CD4-positive, alpha-beta memory T cell (primary cell): ENCODE measurements around the gene DGKD. TPM values are rescaled to one million over a fixed set of nuclear protein-coding genes. Genes with fewer than 3 reads are reported as not detected.

Experiments
- CTCF ChIA-PET: fragments of 350-600 bp; sonication (Branson Sonifier 250); formaldehyde crosslinking; loops from one replicate; lab custom pipeline; 2021; ENCODE audit warnings: inconsistent platforms; ENCODE audit not compliant: partially characterized antibody; lab: Charles Lee
- POLR2A ChIA-PET: fragments of 350-600 bp; sonication (Branson Sonifier 250); formaldehyde crosslinking; loops from one replicate; lab custom pipeline; 2021; ENCODE audit not compliant: partially characterized antibody; lab: Charles Lee
- DNase-seq, 5 donors: peaks; one replicate each; pipeline versions ENCODE4 v3.0.0 to v3.0.0-alpha.2; 2020 to 2022; ENCODE audit warnings: mixed read lengths in 1 of 5
- H3K27ac ChIP-seq: one replicate; pipeline ENCODE4 v1.7.0; 2013; ENCODE audit warnings: low read depth, low read length
- H3K27me3 ChIP-seq: 2 replicates; pipeline ENCODE4 v1.7.0; 2013; ENCODE audit warnings: mild to moderate bottlenecking, low read length, moderate library complexity; ENCODE audit not compliant: insufficient read depth
- H3K36me3 ChIP-seq: 2 replicates; pipeline ENCODE4 v1.7.0; 2013; ENCODE audit warnings: mild to moderate bottlenecking, low read length, moderate library complexity; ENCODE audit not compliant: insufficient read depth
- H3K4me1 ChIP-seq: 2 replicates; pipeline ENCODE4 v1.7.0; 2013; ENCODE audit warnings: mild to moderate bottlenecking, low read length, moderate library complexity; ENCODE audit not compliant: insufficient read depth
- H3K4me3 ChIP-seq, 2 donors: one replicate each; pipeline ENCODE4 v1.7.0; 2013; ENCODE audit warnings: low read length in 2 of 2, mild to moderate bottlenecking in 1 of 2
- H3K9me3 ChIP-seq, 2 donors: one replicate each; pipeline ENCODE4 v1.7.0; 2013; ENCODE audit warnings: low read length in 2 of 2, control low read depth in 1 of 2; ENCODE audit not compliant: control insufficient read depth in 1 of 2
- H3K27ac Mint-ChIP-seq, 7 donors: one replicate each; pipeline ENCODE4 v1.8.0; 2020 to 2021; ENCODE audit warnings: mixed read lengths in 7 of 7, mild to moderate bottlenecking in 6 of 7, inconsistent platforms in 3 of 7, moderate library complexity in 3 of 7
- H3K27me3 Mint-ChIP-seq, 2 donors: one replicate each; pipeline ENCODE4 v1.8.0; 2020 to 2021; ENCODE audit warnings: mixed read lengths in 2 of 2
- H3K36me3 Mint-ChIP-seq, 2 donors: one replicate each; pipeline ENCODE4 v1.8.0; 2020 to 2021; ENCODE audit warnings: mixed read lengths in 2 of 2, inconsistent platforms in 1 of 2, mild to moderate bottlenecking in 1 of 2
- H3K4me1 Mint-ChIP-seq, 4 donors: one replicate each; pipeline ENCODE4 v1.8.0; 2020 to 2021; ENCODE audit warnings: mixed read lengths in 4 of 4, mild to moderate bottlenecking in 1 of 4
- H3K4me3 Mint-ChIP-seq, 8 donors: one replicate each; pipeline ENCODE4 v1.8.0; 2020 to 2021; ENCODE audit warnings: mixed read lengths in 8 of 8, mild to moderate bottlenecking in 7 of 8, moderate library complexity in 6 of 8, inconsistent platforms in 3 of 8
- H3K9me3 Mint-ChIP-seq, 8 donors: one replicate each; pipeline ENCODE4 v1.8.0; 2020 to 2021; ENCODE audit warnings: mixed read lengths in 8 of 8, mild to moderate bottlenecking in 5 of 8, inconsistent platforms in 3 of 8, moderate library complexity in 1 of 8
- intact Hi-C: fragments of 100-400 bp; cut with micrococcal nuclease; formaldehyde crosslinking; loops from one replicate; pipeline ENCODE4 v1.15.1; 2023
- polyA plus RNA-seq, 2 donors: library from polyadenylated mRNA; unstranded; fragments of 300-500 nt; fragmentation: Illumina TruSeq; gene quantifications; one replicate each; pipeline ENCODE4 v1.2.3, GENCODE V29; 2021
- total RNA-seq, 2 experiments: library from RNA; stranded (reverse); gene quantifications; one replicate each; pipeline ENCODE4 v1.2.3, GENCODE V29; 2021

Gene DGKD
- total and polyA plus RNA-seq, 4 experiments from 2014 or later: 8.9 to 136 (median 78.8) TPM

DNA sequence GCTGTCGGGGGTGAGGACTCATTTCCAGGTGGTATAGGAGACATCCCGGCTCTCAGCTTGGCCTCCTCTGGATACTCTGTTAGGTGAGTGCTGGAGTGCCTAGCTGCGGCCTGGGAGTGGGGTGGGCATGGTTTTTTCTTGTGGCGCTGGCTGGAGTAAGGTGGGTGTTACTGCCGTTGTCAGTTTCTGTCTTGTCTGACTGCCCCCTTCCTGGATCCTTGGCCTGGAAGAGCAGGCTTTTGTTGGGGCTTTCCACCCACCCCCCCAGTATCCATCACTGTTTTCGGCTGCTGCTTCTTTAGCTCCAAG is 69.2 kb downstream of the DGKD start:
- Histone ChIP-seq H3K4me1 (peaks cover 94% of the 10 kb centered on the region), H3K36me3 (no peaks in the 10 kb centered on the region), H3K9me3 (no peaks in the 10 kb centered on the region), H3K4me3 (no peak overlapping the region), H3K27me3 (no peaks in the 10 kb centered on the region), H3K27ac (peak overlapping the region; percentile 71)
- H3K4me1 Mint-ChIP-seq: peaks cover 71 to 97% (median 87%) of the 10 kb centered on the region in 4 donors
- H3K27me3 Mint-ChIP-seq: no peaks in the 10 kb centered on the region
- peak overlapping the region; percentile 94 to 99 (median 97) for H3K27ac Mint-ChIP-seq
- CTCF ChIA-PET: interaction anchor here (1.7 to 18.3 kb wide), 3 partner anchors 16 to 22 kb away, joined by 4 to 342 read pairs (median 156); no protein-coding TSS in a partner anchor
- H3K36me3 Mint-ChIP-seq: peaks cover 30 to 45% of the 10 kb centered on the region in 2 donors
- intact Hi-C loops: loop anchor here (10.0 kb wide), 1 partner anchor 159 kb away; no protein-coding TSS in a partner anchor
- POLR2A ChIA-PET: interaction anchor here (10.4 kb wide), 1 partner anchor 17 kb away, joined by 225 read pairs; no protein-coding TSS in a partner anchor
- no peak for DNase-seq
- H3K9me3 Mint-ChIP-seq: peaks cover 0 to 7% (median under 1%) of the 10 kb centered on the region in 8 donors
- H3K4me3 Mint-ChIP-seq: peak overlapping the region; percentile 4 to 92 (median 68)

GRCh38 chr2:233424154-233424951 is 70.1 kb downstream of the DGKD start:
- Histone ChIP-seq H3K9me3 (no peaks in the 10 kb centered on the region), H3K36me3 (no peaks in the 10 kb centered on the region), H3K27me3 (no peaks in the 10 kb centered on the region), H3K27ac (peak overlapping the region; percentile 71), H3K4me1 (peaks cover 94% of the 10 kb centered on the region), H3K4me3 (no peak overlapping the region)
- H3K4me1 Mint-ChIP-seq: peaks cover 70 to 97% (median 88%) of the 10 kb centered on the region in 4 donors
- DNase-seq: no peak
- H3K9me3 Mint-ChIP-seq: peaks cover 0 to 7% (median under 1%) of the 10 kb centered on the region in 8 donors
- ChIA-PET CTCF (interaction anchor here (11.3 to 18.3 kb wide), 2 partner anchors 20 to 21 kb away, joined by 156 to 342 read pairs; no protein-coding TSS in a partner anchor), POLR2A (interaction anchor here (10.4 kb wide), 1 partner anchor 18 kb away, joined by 225 read pairs; no protein-coding TSS in a partner anchor)
- no peaks in the 10 kb centered on the region for H3K27me3 Mint-ChIP-seq
- H3K27ac Mint-ChIP-seq: peak overlapping the region; percentile 94 to 99 (median 97)
- H3K36me3 Mint-ChIP-seq: peaks cover 24 to 49% of the 10 kb centered on the region in 2 donors
- intact Hi-C loops: loop anchor here (10.0 kb wide), 1 partner anchor 160 kb away; no protein-coding TSS in a partner anchor
- H3K4me3 Mint-ChIP-seq: peak overlapping the region in 7 of 8 donors; percentile 33 to 92 (median 68)

- Mint-ChIP-seq H3K27me3 (no peaks in the 10 kb centered on the region), H3K27ac (peak overlapping the region; percentile 9 to 84 (median 57)), H3K9me3 (peaks cover 0 to 7% (median under 1%) of the 10 kb centered on the region in 8 donors), H3K4me1 (peaks cover 60 to 97% (median 79%) of the 10 kb centered on the region in 4 donors), H3K4me3 (peak overlapping the region in 4 of 8 donors; percentile 14 to 52 (median 38)), H3K36me3 (peaks cover 23 to 53% of the 10 kb centered on the region in 2 donors)
- Histone ChIP-seq H3K27me3 (no peaks in the 10 kb centered on the region), H3K27ac (no peak overlapping the region), H3K4me3 (no peak overlapping the region), H3K36me3 (no peaks in the 10 kb centered on the region), H3K9me3 (no peaks in the 10 kb centered on the region), H3K4me1 (peaks cover 86% of the 10 kb centered on the region)
- no peak for DNase-seq
- CTCF ChIA-PET: interaction anchor here (1.4 to 18.3 kb wide), 3 partner anchors 11 to 22 kb away, joined by 3 to 342 read pairs (median 156); no protein-coding TSS in a partner anchor
- POLR2A ChIA-PET: interaction anchor here (0.9 to 1.5 kb wide), 4 partner anchors 10 to 19 kb away, joined by 3 to 7 read pairs (median 3); no protein-coding TSS in a partner anchor
- intact Hi-C loops: loop anchor here (10.0 kb wide), 1 partner anchor 162 kb away; no protein-coding TSS in a partner anchor
Observed at GRCh38 chr2:233426619-233427342, 72.5 kb downstream of the DGKD start.

DNA sequence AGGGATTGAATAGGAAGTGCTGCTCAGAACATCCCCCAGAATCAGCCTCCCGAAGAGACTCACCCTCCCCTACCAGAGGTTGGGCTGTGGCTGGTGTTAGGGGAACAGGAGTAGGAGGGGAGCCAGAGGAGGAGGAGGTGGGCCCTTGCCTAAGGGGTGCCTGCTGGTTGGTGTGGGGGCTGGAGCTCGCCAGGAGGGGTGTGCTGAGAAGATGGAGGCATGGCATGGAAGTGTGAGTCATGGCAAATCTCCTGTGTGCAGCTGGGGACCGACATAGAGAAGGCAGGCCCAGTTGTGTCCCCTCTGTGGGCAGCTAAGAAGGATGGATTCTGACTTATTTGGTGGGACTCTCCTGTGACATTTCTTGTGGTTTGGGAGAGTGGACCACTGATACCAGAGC is 73.7 kb downstream of the DGKD start:
- Histone ChIP-seq H3K9me3 (no peaks in the 10 kb centered on the region), H3K4me3 (no peak overlapping the region), H3K36me3 (no peaks in the 10 kb centered on the region), H3K27me3 (no peaks in the 10 kb centered on the region), H3K27ac (no peak overlapping the region), H3K4me1 (peaks cover 73% of the 10 kb centered on the region)
- H3K4me1 Mint-ChIP-seq: peaks cover 54 to 89% (median 70%) of the 10 kb centered on the region in 4 donors
- intact Hi-C loops: loop anchor here (10.0 kb wide), 1 partner anchor 163 kb away; no protein-coding TSS in a partner anchor
- H3K27me3 Mint-ChIP-seq: no peaks in the 10 kb centered on the region
- peak overlapping the region in 2 of 8 donors; percentile 14 to 20 for H3K4me3 Mint-ChIP-seq
- H3K27ac Mint-ChIP-seq: peak overlapping the region in 5 of 7 donors; percentile 24 to 87 (median 58)
- ChIA-PET POLR2A (interaction anchor here (1.3 to 2.8 kb wide), 3 partner anchors 9 to 97 kb away, joined by 3 to 9 read pairs (median 4); no protein-coding TSS in a partner anchor), CTCF (interaction anchor here (1.4 to 18.3 kb wide), 3 partner anchors 12 to 24 kb away, joined by 3 to 342 read pairs (median 156); no protein-coding TSS in a partner anchor)
- peaks cover 0 to 7% (median under 1%) of the 10 kb centered on the region in 8 donors for H3K9me3 Mint-ChIP-seq
- H3K36me3 Mint-ChIP-seq: peaks cover 22 to 56% of the 10 kb centered on the region in 2 donors
- DNase-seq: no peak

- POLR2A ChIA-PET: interaction anchor here (1.3 to 2.8 kb wide), 3 partner anchors 9 to 97 kb away, joined by 3 to 9 read pairs (median 4); no protein-coding TSS in a partner anchor
- intact Hi-C loops: loop anchor here (10.0 kb wide), 1 partner anchor 164 kb away; no protein-coding TSS in a partner anchor
Observed at GRCh38 chr2:233428438-233428837, 74.1 kb downstream of the DGKD start.

DNA sequence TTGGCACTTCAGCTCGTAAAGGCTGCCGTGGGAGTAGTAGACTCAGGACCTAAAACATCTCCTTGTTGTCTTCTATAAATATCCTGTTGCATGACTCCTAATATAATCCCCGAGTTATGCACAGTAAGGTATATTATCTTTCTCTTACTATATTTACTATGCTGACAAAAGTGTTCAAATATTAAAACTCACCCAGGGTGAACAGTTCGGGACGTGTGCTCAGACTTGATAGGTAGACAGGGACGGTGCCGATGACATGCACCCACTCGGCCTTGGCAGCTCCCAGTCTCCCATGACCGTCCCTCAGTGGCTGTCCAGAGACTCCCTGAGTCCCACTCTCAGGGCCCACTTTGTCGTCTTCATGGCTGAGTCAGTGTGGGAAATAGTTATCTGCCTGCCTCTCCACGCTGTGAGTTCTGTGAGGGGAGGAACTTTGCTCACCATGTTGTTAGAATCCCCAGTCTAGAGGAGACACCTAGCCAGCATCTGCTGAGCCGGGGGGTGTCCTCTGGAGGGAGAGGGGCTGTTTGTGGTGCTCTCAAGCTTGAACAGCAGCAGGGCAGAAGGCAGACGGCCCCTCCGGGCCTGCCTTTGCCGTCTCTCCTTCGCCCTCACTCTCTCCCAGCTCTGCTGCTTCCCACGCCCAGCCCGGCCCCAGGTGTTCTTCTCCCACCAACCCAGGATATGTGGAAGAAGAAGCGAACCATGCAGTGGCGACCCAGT is 75.0 kb downstream of the DGKD start:
- H3K27ac ChIP-seq: no peak overlapping the region
- DNase-seq: no peak

More at GRCh38 chr2:233428438-233428837, 74.1 kb downstream of the DGKD start:
- Histone ChIP-seq H3K27me3 (no peaks in the 10 kb centered on the region), H3K4me1 (peaks cover 69% of the 10 kb centered on the region), H3K36me3 (no peaks in the 10 kb centered on the region), H3K9me3 (no peaks in the 10 kb centered on the region), H3K4me3 (no peak overlapping the region), H3K27ac (no peak overlapping the region)
- peak overlapping the region in 3 of 7 donors; percentile 12 to 58 (median 24) for H3K27ac Mint-ChIP-seq
- H3K36me3 Mint-ChIP-seq: peaks cover 26 to 56% of the 10 kb centered on the region in 2 donors
- no peak for DNase-seq
- peak overlapping the region in 1 of 8 donors; percentile 14 for H3K4me3 Mint-ChIP-seq
- CTCF ChIA-PET: interaction anchor here (11.3 to 18.3 kb wide), 2 partner anchors 17 to 24 kb away, joined by 156 to 342 read pairs; no protein-coding TSS in a partner anchor
- H3K9me3 Mint-ChIP-seq: peaks cover 0 to 7% (median under 1%) of the 10 kb centered on the region in 8 donors
- peaks cover 53 to 85% (median 68%) of the 10 kb centered on the region in 4 donors for H3K4me1 Mint-ChIP-seq
- H3K27me3 Mint-ChIP-seq: no peaks in the 10 kb centered on the region

More for the DNA sequence above, 75.0 kb downstream of the DGKD start:
- Mint-ChIP-seq H3K9me3 (peaks cover 0 to 7% (median under 1%) of the 10 kb centered on the region in 8 donors), H3K27ac (peak overlapping the region in 4 of 7 donors; percentile 36 to 65 (median 46)), H3K4me1 (peaks cover 49 to 76% (median 62%) of the 10 kb centered on the region in 4 donors), H3K36me3 (peaks cover 31 to 56% of the 10 kb centered on the region in 2 donors), H3K4me3 (peak overlapping the region in 3 of 8 donors; percentile 26 to 39 (median 30)), H3K27me3 (no peaks in the 10 kb centered on the region)
- CTCF ChIA-PET: interaction anchor here (1.6 to 18.3 kb wide), 3 partner anchors 10 to 25 kb away, joined by 4 to 342 read pairs (median 7); no protein-coding TSS in a partner anchor
- peaks cover 1% of the 10 kb centered on the region for H3K36me3 ChIP-seq
- intact Hi-C loops: loop anchor here (10.0 kb wide), 1 partner anchor 165 kb away; no protein-coding TSS in a partner anchor
- H3K9me3 ChIP-seq: no peaks in the 10 kb centered on the region
- no peak overlapping the region for H3K4me3 ChIP-seq
- peaks cover 60% of the 10 kb centered on the region for H3K4me1 ChIP-seq
- POLR2A ChIA-PET: interaction anchor here (1.3 to 2.8 kb wide), 4 partner anchors 8 to 98 kb away, joined by 3 to 9 read pairs (median 6); no protein-coding TSS in a partner anchor
- H3K27me3 ChIP-seq: no peaks in the 10 kb centered on the region
